GM12891 (cell line): Measurements from ENCODE around the gene BRCA1.
"Not testable (repeated sequence)": the region's sequence is repeated elsewhere in the genome, so short reads cannot be mapped to it uniquely, and the experiment has no call there.

Source experiments
- DNase-seq: peaks from one replicate; pipeline ENCODE4 v3.0.0; 2011; ENCODE audit warnings: low spot score; ENCODE audit not compliant: insufficient read length
- FAIRE-seq: peaks from 2 replicates; lab custom pipeline; 2011; peaks lifted over from hg19 to GRCh38; lab: Jason Lieb, UNC
- PAX5 ChIP-seq: IDR thresholded peaks from 2 replicates; pipeline ENCODE4 v1.6.1; 2011; ENCODE audit warnings: low read length, moderate library complexity, mild to moderate bottlenecking; ENCODE audit not compliant: insufficient read depth, severe bottlenecking
- POLR2A ChIP-seq: IDR thresholded peaks from 2 replicates; pipeline ENCODE4 v1.6.1; 2011; ENCODE audit warnings: low read depth, low read length, control low read depth
- POLR2AphosphoS5 ChIP-seq: IDR thresholded peaks from 2 replicates; pipeline ENCODE4 v1.6.1; 2011; ENCODE audit warnings: low read depth, low read length, control low read depth
- POU2F2 ChIP-seq: IDR thresholded peaks from 2 replicates; pipeline ENCODE4 v1.6.1; 2011; ENCODE audit warnings: low read depth, mild to moderate bottlenecking, control low read depth, low read length, moderate library complexity
- SPI1 ChIP-seq: IDR thresholded peaks from 2 replicates; pipeline ENCODE4 v1.6.1; 2011; ENCODE audit warnings: low read depth, low read length, control low read depth
- TAF1 ChIP-seq: IDR thresholded peaks from 2 replicates; pipeline ENCODE4 v1.6.1; 2011; ENCODE audit warnings: low read depth, low read length, control low read depth

Gene BRCA1

GRCh38 chr17:43151880-43152456 lies 26.8 kb upstream of the BRCA1 start:
- FAIRE-seq, result no peak
- TF ChIP-seq POU2F2, result no peak
- TF ChIP-seq TAF1, result no peak

DNA sequence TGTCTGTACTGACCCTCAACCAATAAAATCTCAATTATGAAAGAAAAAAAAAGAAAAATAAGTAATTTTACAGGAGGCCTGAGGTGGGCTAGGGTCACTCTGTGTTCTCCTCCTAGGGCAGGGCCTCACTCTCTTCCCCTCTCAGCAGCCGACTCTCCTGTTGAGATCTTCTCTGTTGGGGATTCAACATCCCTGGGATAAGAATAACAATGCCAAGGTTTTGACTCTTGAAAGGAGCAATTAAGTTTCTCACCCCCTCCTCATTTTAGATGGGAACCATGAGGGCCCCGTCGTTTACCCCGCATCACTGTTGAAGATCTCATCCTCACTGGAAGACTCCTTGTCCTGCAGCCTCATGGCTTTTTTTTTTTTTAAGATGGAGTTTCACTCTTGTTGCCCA lies 21.5 kb upstream of the BRCA1 start:
- FAIRE-seq (no peak), DNase-seq (no peak)
- TF ChIP-seq TAF1, result no peak
- TF ChIP-seq POU2F2, result no peak
- no peak for TF ChIP-seq PAX5
- no peak for TF ChIP-seq POLR2AphosphoS5
- no peak for TF ChIP-seq POLR2A
- TF ChIP-seq SPI1, result no peak

More at GRCh38 chr17:43151880-43152456, 26.8 kb upstream of the BRCA1 start:
- no peak for DNase-seq

DNA sequence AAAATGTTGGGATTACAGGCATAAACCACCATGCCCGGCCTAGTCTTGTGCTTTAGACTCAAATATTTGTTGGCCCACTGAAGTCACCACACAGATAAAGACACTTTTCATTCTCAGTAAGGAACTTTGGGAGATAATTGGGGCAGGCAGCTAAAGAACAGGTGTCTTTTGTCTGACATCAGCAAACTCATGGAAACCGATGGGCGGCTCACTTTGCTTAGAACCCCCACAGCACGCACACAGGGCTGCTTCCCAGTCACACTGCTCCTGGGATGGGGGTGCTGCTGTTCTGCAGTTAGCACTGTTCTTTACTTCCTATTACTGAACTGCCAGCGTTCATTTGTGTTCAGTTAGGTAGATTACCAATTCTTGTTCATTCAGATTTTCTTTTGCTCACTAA lies 18.0 kb upstream of the BRCA1 start:
- DNase-seq, result no peak
- TF ChIP-seq POLR2A, result no peak
- no peak for TF ChIP-seq TAF1
- no peak for TF ChIP-seq PAX5
- no peak for TF ChIP-seq POLR2AphosphoS5
- no peak for TF ChIP-seq SPI1
- TF ChIP-seq POU2F2, result no peak
- no peak for FAIRE-seq

GRCh38 chr17:43142153-43142552 lies 17.0 kb upstream of the BRCA1 start:
- FAIRE-seq (no peak), DNase-seq (no peak)
- no peak for TF ChIP-seq PAX5
- no peak for TF ChIP-seq POLR2AphosphoS5
- TF ChIP-seq POLR2A, result no peak
- no peak for TF ChIP-seq SPI1
- no peak for TF ChIP-seq TAF1
- no peak for TF ChIP-seq POU2F2

DNA sequence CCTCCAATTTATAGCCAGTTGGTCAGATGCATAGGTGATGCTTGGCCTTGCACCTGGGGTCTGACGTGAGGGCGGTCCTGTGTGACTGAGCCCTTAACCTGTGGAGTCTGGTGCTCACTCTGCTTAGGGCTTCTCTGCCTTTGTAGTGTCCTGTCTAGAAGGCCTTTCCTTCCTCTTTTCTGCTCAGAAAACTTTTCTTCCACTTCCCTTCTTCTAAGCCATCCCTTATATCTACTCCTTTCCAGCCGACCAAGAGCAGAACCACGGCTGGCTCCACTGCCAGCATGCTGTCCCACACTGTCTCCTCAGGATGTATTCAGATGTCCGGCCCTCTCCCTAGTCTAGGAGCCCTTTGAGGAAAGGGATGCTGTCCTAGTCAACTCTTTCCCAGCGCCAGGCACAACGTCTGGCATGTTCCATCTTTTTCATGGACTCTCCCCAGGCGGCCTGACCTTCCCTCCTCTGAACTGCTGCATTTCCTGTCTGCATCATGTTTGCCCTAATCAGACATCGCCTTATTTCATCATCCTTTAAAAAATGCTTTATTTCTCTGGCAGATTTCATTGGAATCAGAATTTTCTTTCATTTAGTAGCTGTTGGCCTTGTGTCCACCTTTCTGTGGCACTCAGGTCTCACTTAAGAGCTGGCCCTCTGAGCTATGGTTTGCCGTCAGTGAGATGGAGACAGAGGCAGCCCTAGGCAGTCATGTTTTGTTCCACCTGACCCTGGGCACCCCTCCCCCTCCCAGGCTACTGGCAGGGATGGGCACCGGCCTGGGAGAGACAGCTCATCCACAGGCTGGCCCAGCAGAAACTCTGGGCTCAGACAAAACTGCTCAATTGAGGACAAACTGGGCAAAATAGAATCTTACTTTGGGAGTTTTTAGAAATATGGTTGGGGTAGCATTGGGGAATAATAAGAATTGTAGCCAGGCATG lies 15.5 kb upstream of the BRCA1 start:
- no peak for TF ChIP-seq TAF1
- TF ChIP-seq SPI1, result no peak
- no peak for TF ChIP-seq POU2F2
- no peak for TF ChIP-seq PAX5
- TF ChIP-seq POLR2A, result no peak
- no peak for TF ChIP-seq POLR2AphosphoS5
- FAIRE-seq (no peak), DNase-seq (no peak)

- DNase-seq, FAIRE-seq: not testable (repeated sequence)
Measured at GRCh38 chr17:43138531-43138930, 13.4 kb upstream of the BRCA1 start.

GRCh38 chr17:43136574-43136973 lies 11.4 kb upstream of the BRCA1 start:
- FAIRE-seq, DNase-seq: not testable (repeated sequence)

- TF ChIP-seq POLR2A (no peak), SPI1 (no peak), POU2F2 (no peak), TAF1 (no peak), PAX5 (no peak)
- FAIRE-seq (no peak), DNase-seq (no peak)
Measured at GRCh38 chr17:43135454-43135819, 10.3 kb upstream of the BRCA1 start.

GRCh38 chr17:43134774-43135453 lies 9.8 kb upstream of the BRCA1 start:
- TF ChIP-seq POLR2AphosphoS5, result no peak
- no peak for TF ChIP-seq POLR2A
- TF ChIP-seq PAX5, result no peak
- no peak for TF ChIP-seq SPI1
- TF ChIP-seq POU2F2, result no peak
- no peak for TF ChIP-seq TAF1
- FAIRE-seq (no peak), DNase-seq (no peak)

- peak; percentile 52; the same call in 1 of the 2 replicates for TF ChIP-seq SPI1
- not testable (repeated sequence) for DNase-seq, FAIRE-seq
Measured at GRCh38 chr17:43133439-43133838, 8.3 kb upstream of the BRCA1 start.
